ENCODE results near the gene LRP8.
A peak's percentile ranks its signal among the peaks of the same experiment; 100 is the strongest.

Gene LRP8

DNA sequence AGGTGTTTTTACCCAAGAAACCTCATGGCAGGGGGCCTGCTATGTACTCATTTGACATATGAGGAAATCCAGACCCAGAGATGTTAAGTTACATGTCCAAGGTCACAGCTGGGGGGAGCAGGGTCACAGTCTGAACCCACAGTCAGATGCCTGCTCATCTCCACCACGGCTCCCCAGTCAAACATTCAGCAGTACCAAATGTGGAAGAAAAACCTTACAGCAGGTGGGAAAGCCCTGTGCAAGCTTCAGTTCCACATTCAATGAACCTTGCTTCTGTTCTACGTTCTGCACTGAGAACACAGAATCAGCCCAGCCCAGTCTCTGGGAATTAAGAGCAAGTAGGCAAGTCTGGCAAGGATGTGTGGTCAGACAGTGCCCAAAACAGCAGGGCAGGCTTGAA lies 35.2 kb downstream of the LRP8 start:
- no peak for TF ChIP-seq CTCF (IDR thresholded peaks at IDR 0.05; ENCODE audit: insufficient read depth, low read length, poor library complexity, severe bottlenecking)
- DNase-seq (ENCODE audit: extremely low read depth, insufficient read length) = peak; percentile 27
- H3K27me3 ChIP-seq (replicated peaks; ENCODE audit: control insufficient read depth, insufficient read depth, low read length) = no peaks in the 10 kb centered on the region
- H3K4me3 ChIP-seq (replicated peaks; ENCODE audit: low read depth, low read length) = no peak overlapping the region
- H3K36me3 ChIP-seq (ENCODE audit: control insufficient read depth, insufficient read depth, low read length) = peaks cover 19% of the 10 kb centered on the region

- Histone ChIP-seq H3K27me3 (replicated peaks; ENCODE audit: control insufficient read depth, insufficient read depth, low read length) (no peaks in the 10 kb centered on the region), H3K4me3 (replicated peaks; ENCODE audit: low read depth, low read length) (no peak overlapping the region), H3K36me3 (ENCODE audit: control insufficient read depth, insufficient read depth, low read length) (peaks cover 24% of the 10 kb centered on the region)
- TF ChIP-seq CTCF (IDR thresholded peaks at IDR 0.05; ENCODE audit: insufficient read depth, low read length, poor library complexity, severe bottlenecking) = peak; percentile 13
- DNase-seq (ENCODE audit: extremely low read depth, insufficient read length) = no peak
These were observed 36.3 kb downstream of the LRP8 start for GRCh38 chr1:53291574-53291973.

- peaks cover 32% of the 10 kb centered on the region for H3K36me3 ChIP-seq (ENCODE audit: control insufficient read depth, insufficient read depth, low read length)
- TF ChIP-seq CTCF (IDR thresholded peaks at IDR 0.05; ENCODE audit: insufficient read depth, low read length, poor library complexity, severe bottlenecking) = no peak
- H3K27me3 ChIP-seq (replicated peaks; ENCODE audit: control insufficient read depth, insufficient read depth, low read length) = no peaks in the 10 kb centered on the region
- no peak overlapping the region for H3K4me3 ChIP-seq (replicated peaks; ENCODE audit: low read depth, low read length)
- DNase-seq (ENCODE audit: extremely low read depth, insufficient read length) = no peak
These were observed 39.0 kb downstream of the LRP8 start for GRCh38 chr1:53288790-53289429.

- H3K4me3 ChIP-seq (replicated peaks; ENCODE audit: low read depth, low read length) = no peak overlapping the region
- no peak for DNase-seq (ENCODE audit: extremely low read depth, insufficient read length)
- peaks cover 32% of the 10 kb centered on the region for H3K36me3 ChIP-seq (ENCODE audit: control insufficient read depth, insufficient read depth, low read length)
- TF ChIP-seq CTCF (IDR thresholded peaks at IDR 0.05; ENCODE audit: insufficient read depth, low read length, poor library complexity, severe bottlenecking) = no peak
- H3K27me3 ChIP-seq (replicated peaks; ENCODE audit: control insufficient read depth, insufficient read depth, low read length) = no peaks in the 10 kb centered on the region
These were observed 39.7 kb downstream of the LRP8 start for GRCh38 chr1:53288002-53288789.

DNA sequence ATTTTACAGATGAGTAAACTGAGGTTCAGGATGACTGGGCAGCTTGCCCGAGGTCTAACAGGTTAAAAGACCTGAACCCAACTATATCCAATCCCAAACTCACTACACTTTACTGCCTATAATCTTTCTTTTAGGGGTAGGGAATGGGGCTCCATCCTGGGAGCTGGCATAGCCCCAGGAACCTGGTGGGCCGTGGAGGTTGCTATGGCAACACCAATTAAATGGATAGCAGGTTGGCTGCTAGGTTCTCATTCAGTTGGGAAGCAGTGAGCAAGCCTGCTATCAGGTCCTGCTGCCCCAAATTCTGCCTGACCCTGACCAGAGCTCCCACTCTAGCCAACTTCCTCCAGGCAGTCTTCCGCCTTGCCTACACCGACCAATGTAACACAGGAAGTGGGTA lies 40.9 kb downstream of the LRP8 start:
- no peak overlapping the region for H3K4me3 ChIP-seq (replicated peaks; ENCODE audit: low read depth, low read length)
- no peaks in the 10 kb centered on the region for H3K27me3 ChIP-seq (replicated peaks; ENCODE audit: control insufficient read depth, insufficient read depth, low read length)
- no peak for DNase-seq (ENCODE audit: extremely low read depth, insufficient read length)
- H3K36me3 ChIP-seq (ENCODE audit: control insufficient read depth, insufficient read depth, low read length) = peaks cover 36% of the 10 kb centered on the region
- TF ChIP-seq CTCF (IDR thresholded peaks at IDR 0.05; ENCODE audit: insufficient read depth, low read length, poor library complexity, severe bottlenecking) = no peak
